Stimulated activated CD8-positive, alpha-beta memory T cell treated with anti-CD3 and anti-CD28 coated beads, Interleukin-7, amount 100 ng/mL, for 1 hour (primary cell): Measurements from ENCODE around the gene C2CD3.
"Not testable (repeated sequence)": the region's sequence is repeated elsewhere in the genome, so short reads cannot be mapped to it uniquely, and the experiment has no call there.

Source experiments
- DNase-seq, 2 donors: peaks; one replicate each; pipeline ENCODE4 v3.0.0-alpha.2; 2020; ENCODE audit warnings: low read depth in 2 of 2

Gene C2CD3

DNA sequence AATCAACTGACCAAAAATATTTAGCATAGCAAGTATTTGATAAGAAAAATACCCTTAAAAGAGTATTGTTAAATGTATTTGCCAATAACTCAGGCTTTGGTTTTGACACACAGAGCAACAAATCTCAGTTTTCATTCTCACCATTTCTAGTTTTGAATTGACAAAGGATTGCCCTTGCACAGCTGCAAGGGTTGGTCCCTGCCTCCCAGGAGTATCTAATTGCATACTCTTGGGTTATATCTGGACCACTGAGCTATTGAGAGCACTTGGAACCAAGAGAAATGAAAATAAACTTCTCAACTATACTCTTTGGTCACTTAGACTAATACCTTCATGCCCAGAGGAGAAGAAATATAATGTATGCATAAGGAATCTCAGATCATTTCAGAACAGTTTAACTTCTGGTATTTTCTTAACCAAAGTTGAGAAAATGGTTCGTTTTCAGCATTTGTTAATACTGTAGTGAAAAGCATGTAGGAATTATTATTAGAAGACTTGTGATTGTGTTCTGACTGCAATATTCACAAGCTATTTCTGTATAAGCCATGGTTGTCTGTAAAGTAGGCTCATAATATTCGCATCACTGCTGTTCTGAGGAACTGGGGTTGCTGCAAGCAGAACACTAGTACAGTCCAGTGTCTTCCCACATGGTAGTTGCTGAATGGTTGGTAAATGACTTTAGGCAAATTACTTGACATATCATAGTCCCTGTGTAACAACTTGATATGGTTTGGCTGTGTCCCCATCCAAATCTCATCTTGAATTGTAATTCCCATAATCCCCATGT, 7.9 kb downstream of the C2CD3 start:
- DNase-seq, result no peak

- DNase-seq, result no peak
Measured at GRCh38 chr11:74159642-74160041, 11.2 kb downstream of the C2CD3 start.

DNA sequence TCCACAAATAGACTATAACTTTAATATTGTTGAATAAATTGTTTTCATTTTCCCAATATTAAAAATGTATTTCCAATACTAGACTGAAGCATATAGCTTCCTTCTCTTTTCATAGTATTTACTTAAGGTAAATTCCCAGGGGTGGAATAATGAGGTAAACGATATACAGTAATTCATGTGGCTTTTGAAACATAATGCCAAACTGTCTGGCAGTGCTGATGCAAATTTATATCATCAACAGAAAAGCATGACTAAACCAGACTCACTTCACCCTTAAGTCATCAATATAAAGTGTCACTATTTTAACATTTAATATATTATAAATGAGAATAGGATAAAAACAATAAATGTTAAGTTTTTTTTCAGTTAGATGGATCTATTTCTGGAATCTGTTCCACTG, 13.6 kb downstream of the C2CD3 start:
- DNase-seq, result no peak

DNA sequence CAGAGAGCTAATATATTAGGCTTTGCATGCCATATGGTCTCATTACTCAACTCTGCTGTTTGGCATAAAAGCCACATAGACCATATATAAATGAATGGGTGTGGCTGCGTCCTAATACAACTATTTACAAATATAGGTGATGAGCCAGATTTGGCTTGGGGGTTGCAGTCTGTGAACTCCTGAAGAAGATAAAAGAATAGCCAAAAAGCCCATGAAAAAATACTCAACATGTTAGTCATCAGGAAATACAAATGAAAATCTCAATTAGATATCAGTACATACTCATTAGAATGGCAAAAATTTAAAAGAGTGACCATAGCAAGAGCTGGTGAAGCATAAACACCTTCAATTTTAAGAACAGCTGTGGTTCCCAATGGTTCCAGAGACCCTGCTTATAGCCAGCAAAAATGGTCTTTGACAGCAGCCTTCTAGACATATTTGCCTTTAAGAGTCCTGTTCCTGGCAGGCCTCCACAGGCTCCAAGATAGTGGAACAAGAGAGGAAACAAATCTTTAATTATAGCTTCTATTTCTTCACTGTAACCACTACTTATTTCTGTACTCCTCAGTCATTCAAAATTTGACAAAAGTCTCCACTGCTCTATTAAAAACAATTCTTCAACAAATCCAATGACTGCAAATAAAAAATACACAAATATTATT, 16.1 kb downstream of the C2CD3 start:
- DNase-seq, result no peak

- DNase-seq, result no peak
Measured at GRCh38 chr11:74153224-74153623, 17.6 kb downstream of the C2CD3 start.

GRCh38 chr11:74147199-74147929, 23.4 kb downstream of the C2CD3 start:
- no peak for DNase-seq

DNA sequence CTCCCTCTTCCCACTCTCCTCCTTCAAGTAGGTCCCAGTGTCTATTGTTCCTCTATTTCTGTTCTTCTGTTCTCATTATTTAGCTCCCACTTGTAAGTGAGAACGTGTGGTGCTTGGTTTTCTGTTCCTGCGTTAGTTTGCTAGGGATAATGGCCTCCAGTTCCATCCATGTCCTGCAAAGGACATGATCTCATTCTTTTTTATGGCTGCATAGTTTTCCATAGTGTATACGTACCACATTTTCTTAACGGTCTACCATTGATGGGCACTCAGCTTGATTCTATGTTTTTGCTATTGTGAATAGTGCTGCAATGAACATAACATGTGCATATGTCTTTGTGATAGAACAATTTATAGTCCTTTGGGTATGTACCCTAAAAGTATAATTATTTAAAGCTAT, 26.2 kb downstream of the C2CD3 start:
- DNase-seq, result no peak

GRCh38 chr11:74142624-74143023, 28.2 kb downstream of the C2CD3 start:
- no peak for DNase-seq

- no peak for DNase-seq
Measured at GRCh38 chr11:74141908-74142307, 28.9 kb downstream of the C2CD3 start.

DNA sequence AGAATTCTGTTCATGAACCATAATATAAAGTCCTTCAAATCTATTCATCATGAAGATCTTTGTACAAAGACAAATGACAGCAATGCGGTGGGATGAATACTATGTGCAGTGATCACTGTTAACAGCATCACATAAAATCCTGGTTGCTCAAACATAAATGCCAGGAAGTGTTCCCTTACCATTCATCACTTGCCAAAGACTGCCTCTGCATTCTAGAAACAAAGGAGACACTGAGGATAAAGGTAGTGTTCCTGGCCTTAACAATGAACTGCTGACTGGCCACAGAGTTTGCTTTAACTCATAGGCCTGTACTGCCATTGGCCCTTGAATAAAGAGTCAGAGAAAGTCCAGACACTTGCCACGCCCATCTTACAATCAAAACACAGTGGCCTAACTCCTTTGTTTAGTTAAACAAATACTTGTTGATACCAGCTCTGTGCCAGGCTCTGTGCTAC, 29.5 kb downstream of the C2CD3 start:
- no peak for DNase-seq

- DNase-seq, result not testable (repeated sequence)
Measured at GRCh38 chr11:74139919-74140431, 30.8 kb downstream of the C2CD3 start.

DNA sequence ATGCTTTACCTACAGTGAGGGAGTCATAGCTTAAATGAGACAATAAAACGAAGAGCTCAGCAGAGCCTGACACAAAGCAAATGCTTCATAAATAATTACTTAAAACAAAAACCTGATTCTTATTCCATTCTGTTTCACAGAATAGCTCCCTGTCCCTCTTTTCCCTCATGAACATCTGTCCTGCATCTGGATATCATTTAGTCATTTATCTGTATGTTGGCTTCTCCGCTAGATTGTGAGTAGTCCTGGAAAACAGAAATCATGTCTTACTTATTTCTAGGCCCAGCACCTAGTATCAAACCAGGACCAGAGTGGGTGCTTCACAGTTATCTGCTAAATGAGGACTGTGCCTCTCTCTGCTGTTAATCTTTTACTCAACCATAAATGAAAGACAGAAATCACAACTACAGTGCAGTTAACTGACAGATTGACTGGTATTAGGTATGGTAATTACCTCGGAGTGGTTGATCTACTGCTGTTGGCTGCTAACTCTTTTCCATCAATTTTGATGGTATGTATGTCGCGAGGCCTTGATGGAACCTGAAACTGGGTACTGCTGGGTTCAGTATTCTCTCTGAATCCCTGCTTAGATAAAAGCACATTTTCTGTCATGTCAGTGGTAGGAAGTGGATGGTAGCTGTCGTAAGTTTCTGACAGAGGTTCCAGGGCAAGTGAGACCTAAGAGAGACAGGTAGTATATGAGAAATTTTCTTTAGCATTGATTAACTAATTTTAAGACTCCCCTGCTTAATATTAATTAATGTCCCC, 31.5 kb downstream of the C2CD3 start:
- no peak for DNase-seq

- no peak for DNase-seq
Measured at GRCh38 chr11:74138572-74138971, 32.2 kb downstream of the C2CD3 start.

DNA sequence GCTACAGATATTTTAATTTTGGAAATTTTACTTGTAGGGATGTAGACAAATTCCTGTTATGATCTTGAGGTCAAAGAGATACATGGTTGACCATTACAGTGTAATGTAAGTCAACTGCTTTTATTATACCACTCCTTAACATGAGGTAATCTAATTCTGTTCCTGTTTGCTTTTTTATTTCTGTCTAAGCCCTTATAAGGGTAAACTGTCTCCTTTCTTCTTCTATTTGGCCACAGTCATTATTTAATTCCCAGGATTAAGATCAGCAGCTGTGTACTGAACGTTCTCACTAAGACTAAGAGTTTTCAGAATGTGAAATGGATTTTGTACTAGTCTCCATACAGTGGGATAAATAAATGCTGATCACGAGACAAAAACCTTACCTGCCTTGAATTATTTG, 32.8 kb downstream of the C2CD3 start:
- no peak for DNase-seq

DNA sequence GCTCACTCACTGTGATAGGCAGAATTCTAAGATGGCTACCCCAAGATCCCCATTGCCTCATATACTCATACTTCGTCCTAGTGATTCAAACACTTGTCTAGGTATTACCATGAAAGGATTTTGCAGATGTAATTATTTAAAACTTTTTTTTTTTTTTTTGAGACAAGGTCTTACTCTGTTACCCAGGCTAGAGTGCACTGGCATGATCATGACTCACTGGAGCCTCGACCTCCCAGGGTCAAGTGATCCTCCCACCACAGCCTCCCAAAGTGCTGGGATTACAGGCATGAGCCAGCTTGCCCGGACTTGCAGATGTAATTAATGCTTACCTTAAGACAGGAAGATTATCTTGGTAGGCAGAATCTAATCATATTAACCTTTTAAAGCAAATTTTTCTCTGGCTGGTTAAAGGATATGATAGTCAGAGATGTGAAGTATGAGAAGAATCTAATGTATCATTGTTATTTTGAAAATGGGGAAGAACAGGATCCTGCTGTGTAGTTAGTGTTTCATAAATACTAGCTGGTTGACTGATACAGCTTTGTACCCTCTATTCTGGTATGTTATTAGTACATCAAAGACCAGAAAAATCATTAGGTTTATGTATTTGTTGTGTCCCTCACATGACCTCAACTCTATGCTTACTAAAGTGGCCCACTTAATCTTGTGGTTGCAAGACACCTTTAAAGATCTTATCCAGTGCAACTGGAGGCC, 35.5 kb downstream of the C2CD3 start:
- no peak for DNase-seq

DNA sequence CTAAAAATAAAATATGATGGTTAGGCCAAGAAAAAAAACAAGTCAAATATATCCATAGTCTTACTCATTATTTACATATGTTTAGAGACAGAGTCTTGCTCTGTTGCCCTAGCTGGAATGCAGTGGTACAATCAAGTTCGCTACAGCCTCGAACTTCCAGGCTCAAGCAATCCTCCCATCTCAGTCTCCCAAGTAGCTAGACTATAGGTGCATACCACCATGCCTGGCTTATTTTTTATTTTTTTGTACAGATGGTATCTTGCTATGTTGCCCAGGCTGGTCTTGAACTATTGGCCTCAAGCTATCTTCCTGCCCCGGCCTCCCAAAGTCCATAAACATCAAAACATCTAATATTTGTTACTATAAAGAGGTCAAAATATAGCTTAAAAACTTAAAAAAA, 36.1 kb downstream of the C2CD3 start:
- DNase-seq, result no peak

GRCh38 chr11:74133436-74133835, 37.4 kb downstream of the C2CD3 start:
- DNase-seq, result no peak

DNA sequence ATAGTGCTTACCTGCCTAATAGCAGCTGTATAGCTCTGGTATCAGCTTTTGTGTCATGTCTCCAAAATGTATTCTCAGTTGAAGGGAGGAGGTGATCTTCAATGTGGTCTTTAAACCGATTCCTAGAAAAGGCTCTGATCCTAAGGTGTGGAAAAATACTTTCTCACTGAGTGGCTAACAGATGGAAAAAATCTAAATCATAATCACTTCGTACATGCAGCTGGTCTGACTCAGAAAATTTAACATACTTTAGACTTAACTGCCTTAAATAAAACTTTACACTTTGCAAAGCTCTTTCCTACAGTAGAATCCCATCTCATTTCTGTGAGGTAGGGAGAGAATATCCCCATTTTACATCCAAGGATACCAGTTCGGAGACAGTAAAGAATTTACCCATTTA, 38.0 kb downstream of the C2CD3 start:
- no peak for DNase-seq

DNA sequence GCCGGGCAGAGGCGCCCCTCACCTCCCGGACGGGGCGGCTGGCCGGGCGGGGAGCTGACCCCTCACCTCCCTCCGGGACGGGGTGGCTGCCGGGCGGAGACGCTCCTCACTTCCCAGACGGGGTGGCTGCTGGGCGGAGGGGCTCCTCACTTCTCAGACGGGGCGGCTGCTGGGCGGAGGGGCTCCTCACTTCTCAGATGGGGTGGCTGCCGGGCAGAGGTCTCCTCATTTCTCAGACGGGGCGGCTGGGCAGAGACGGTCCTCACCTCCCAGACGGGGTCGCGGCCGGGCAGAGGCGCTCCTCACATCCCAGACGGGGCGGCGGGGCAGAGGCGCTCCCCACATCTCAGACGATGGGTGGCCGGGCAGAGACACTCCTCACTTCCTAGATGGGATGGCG, 41.7 kb downstream of the C2CD3 start:
- DNase-seq, result not testable (repeated sequence)

DNA sequence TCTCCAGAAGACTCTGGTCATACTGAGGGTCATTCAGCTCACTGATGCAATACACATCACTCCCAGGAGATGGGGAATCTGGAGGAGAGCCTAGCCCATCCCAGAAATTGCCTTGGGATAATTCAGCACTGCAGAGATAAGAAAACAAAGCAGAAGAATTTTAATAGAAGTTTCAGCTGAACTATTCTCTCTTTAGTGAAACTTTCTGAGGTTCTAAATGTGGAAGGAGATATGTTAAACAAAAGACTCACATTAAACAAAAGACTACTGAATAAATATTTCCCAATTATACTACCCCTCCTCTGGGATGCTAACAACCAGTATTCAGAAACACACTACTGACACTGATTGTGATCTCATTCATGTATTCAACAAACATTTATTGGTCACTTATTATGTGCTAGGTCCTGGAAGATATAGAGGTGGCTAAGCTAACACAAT, 47.8 kb downstream of the C2CD3 start:
- no peak for DNase-seq

- no peak for DNase-seq
Measured at GRCh38 chr11:74121804-74122203, 49.0 kb downstream of the C2CD3 start.
